Brain microvascular endothelial cell (primary cell): ENCODE data around the gene CDCP1.
"Not testable (repeated sequence)": the region's sequence is repeated elsewhere in the genome, so short reads cannot be mapped to it uniquely, and the experiment has no call there.

Experiments
- DNase-seq: peaks from one replicate; pipeline ENCODE4 v3.0.0-alpha.2; 2020
- H3K27ac ChIP-seq: fragments of 250-450 bp; sonication (Bioruptor Pico); 2 replicates; pipeline ENCODE4 v1.5.1; 2020; ENCODE audit warnings: mild to moderate bottlenecking, moderate library complexity
- H3K27me3 ChIP-seq: fragments of 250-450 bp; sonication (Bioruptor Pico); replicated peaks from 2 replicates; pipeline ENCODE4 v1.5.1; 2020; ENCODE audit warnings: mild to moderate bottlenecking
- H3K36me3 ChIP-seq: fragments of 250-450 bp; sonication (Bioruptor Pico); replicated peaks from 2 replicates; pipeline ENCODE4 v1.5.1; 2020; ENCODE audit warnings: mild to moderate bottlenecking
- H3K4me3 ChIP-seq: 2 replicates; pipeline ENCODE4 v1.5.1; 2011; ENCODE audit warnings: low read depth, mild to moderate bottlenecking, control low read depth, low read length, moderate library complexity
- in situ Hi-C: cut with HindIII; loops from 2 replicates; pipeline ENCODE4 v1.10.0; 2017; ENCODE audit warnings: low sequenced_read_pairs, low pct_ligation_motif_present
- TF ChIP-seq, protein P1 (sequence below): IDR thresholded peaks from 2 replicates; pipeline ENCODE4 v1.5.1; 2011; ENCODE audit warnings: low read depth, mild to moderate bottlenecking, moderate library complexity, low read length, control low read depth, inconsistent platforms; ENCODE audit errors: missing control alignments

The CDCP1 gene

GRCh38 chr3:45152307-45152706, 6.1 kb upstream of the CDCP1 start:
- Histone ChIP-seq H3K4me3 (no peak overlapping the region), H3K27ac (no peak overlapping the region), H3K27me3 (no peaks in the 10 kb centered on the region), H3K36me3 (no peaks in the 10 kb centered on the region)
- TF ChIP-seq, protein P1, sequence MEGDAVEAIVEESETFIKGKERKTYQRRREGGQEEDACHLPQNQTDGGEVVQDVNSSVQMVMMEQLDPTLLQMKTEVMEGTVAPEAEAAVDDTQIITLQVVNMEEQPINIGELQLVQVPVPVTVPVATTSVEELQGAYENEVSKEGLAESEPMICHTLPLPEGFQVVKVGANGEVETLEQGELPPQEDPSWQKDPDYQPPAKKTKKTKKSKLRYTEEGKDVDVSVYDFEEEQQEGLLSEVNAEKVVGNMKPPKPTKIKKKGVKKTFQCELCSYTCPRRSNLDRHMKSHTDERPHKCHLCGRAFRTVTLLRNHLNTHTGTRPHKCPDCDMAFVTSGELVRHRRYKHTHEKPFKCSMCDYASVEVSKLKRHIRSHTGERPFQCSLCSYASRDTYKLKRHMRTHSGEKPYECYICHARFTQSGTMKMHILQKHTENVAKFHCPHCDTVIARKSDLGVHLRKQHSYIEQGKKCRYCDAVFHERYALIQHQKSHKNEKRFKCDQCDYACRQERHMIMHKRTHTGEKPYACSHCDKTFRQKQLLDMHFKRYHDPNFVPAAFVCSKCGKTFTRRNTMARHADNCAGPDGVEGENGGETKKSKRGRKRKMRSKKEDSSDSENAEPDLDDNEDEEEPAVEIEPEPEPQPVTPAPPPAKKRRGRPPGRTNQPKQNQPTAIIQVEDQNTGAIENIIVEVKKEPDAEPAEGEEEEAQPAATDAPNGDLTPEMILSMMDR: no peak
- no peak for DNase-seq
- in situ Hi-C loops: no loop called here

DNA sequence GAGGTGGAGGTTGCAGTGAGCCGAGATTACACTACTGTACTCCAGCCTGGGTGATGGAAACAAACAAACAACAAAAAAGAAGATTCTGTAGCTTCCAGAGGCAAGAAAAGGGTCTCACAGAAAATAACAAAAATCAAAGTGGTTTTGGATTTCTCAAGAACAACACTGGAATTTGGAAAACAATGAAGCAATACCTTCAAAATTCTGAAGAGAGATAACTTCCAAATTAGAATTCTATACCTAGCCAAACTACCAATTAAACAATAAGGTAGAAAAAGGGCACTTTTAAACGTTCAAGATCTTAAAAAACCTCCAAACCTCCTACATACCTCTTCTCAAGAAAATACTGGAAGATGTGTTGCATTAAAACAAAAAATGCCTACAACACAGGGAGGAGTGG, 4.9 kb upstream of the CDCP1 start:
- Histone ChIP-seq H3K36me3 (no peaks in the 10 kb centered on the region), H3K27ac (no peak overlapping the region), H3K27me3 (peaks cover 2% of the 10 kb centered on the region), H3K4me3 (no peak overlapping the region)
- DNase-seq: no peak
- in situ Hi-C loops: no loop called here
- TF ChIP-seq, protein P1: no peak

DNA sequence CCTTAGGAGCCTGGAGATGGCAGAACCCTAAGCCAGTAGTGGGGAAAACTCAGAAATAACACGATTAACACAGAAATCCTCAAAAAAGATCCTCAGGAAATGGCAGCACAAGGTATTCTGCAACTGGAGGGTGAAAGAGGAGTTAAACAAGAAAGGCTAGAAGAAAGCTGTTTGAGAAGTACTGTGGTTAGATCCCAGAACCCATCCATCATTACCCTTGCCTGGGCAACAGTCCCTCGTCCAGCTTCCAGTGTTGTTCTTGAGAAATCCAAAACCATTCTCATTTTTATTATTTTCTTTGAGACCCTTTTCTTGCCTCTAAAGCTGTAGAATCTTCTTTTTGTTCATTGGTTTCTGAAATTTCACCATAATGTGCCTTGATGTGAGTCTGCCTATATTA, 2.7 kb upstream of the CDCP1 start:
- Histone ChIP-seq H3K27ac (no peak overlapping the region), H3K4me3 (no peak overlapping the region), H3K27me3 (peaks cover 11% of the 10 kb centered on the region), H3K36me3 (no peaks in the 10 kb centered on the region)
- TF ChIP-seq, protein P1: no peak
- DNase-seq: no peak
- in situ Hi-C loops: no loop called here

DNA sequence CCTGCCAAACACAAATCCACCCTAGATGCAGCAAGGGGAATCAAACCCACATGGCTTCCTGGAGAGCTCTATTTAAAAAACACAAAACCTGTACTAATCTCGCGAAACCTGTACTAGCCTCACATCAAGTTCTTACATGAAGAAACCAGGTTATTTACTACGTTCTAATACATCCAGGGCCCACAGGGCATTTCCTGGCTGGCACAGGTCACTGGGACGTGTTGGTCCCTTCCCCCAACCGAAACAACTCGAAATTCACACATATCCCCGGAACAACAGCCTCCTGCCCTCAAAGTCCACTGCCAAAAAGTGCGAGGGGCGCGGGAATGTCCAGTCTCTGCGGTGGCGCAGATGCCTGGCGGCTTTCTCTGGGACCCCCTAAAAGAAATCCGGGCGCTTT, 955 bp downstream of the CDCP1 start:
- in situ Hi-C loops: no loop called here
- no peaks in the 10 kb centered on the region for H3K36me3 ChIP-seq
- TF ChIP-seq, protein P1: no peak
- H3K27ac ChIP-seq: no peak overlapping the region
- no peak for DNase-seq
- H3K27me3 ChIP-seq: peaks cover 11% of the 10 kb centered on the region
- peak overlapping the region; percentile 60 for H3K4me3 ChIP-seq

- no peak for DNase-seq
- TF ChIP-seq, protein P1: no peak
- H3K27me3 ChIP-seq: peaks cover 11% of the 10 kb centered on the region
- in situ Hi-C loops: no loop called here
- no peak overlapping the region for H3K4me3 ChIP-seq
- no peak overlapping the region for H3K27ac ChIP-seq
- no peaks in the 10 kb centered on the region for H3K36me3 ChIP-seq
Measured at GRCh38 chr3:45143673-45144671, 2.2 kb downstream of the CDCP1 start.

- in situ Hi-C loops, H3K36me3 ChIP-seq, H3K27ac ChIP-seq, H3K27me3 ChIP-seq, DNase-seq, H3K4me3 ChIP-seq: not testable (repeated sequence)
Measured at GRCh38 chr3:45140770-45141155, 5.4 kb downstream of the CDCP1 start.
